ENCODE data around the gene SH2D1B.

The SH2D1B gene

DNA sequence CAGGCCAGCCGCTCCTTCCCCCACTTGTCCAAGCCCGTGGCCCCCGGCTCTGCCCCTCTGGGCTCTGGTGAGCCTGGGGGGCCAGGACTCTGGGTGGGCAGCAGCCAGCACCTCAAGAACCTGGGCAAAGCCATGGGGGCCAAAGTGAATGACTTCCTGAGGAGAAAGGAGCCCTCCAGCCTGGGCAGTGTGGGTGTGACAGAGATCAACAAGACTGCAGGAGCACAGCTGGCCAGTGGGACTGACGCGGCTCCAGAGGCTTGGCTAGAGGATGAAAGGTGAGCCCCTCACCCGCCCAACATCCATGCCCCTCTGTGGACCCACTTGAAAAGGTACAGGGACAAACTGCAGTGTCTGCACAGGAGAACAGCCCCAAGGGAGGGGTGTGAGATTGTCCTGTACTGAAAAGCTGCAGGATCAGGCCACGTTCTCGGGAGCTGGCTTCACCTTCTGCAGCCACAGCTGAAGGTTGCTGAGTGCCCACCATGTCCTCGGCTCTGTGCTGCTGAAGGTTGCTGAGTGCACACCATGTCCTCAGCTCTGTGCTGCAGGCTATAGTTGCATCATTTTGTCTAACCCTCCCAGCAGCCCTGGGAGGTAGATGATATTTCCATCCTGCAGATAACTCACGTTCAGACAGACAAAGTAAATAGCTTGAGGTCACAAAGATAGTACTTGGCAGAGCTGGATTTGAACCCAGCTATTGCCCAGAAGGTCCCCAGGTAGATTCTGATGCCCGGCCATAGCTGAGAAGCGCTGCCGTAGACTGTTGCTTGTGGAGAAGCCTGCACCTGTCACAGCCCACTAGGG lies 29.8 kb downstream of the SH2D1B start:
- H3K27me3 ChIP-seq (ENCODE audit: insufficient read depth, poor library complexity, severe bottlenecking), result no peaks in the 10 kb centered on the region
- no peak overlapping the region for H3K4me3 ChIP-seq (replicated peaks; ENCODE audit: insufficient read depth, low read length)
- H3K27ac ChIP-seq (replicated peaks), result no peak overlapping the region
- no peak for DNase-seq (ENCODE audit: low read depth in 1 of 2, low spot score in 1 of 2)
- TF ChIP-seq, protein P1, sequence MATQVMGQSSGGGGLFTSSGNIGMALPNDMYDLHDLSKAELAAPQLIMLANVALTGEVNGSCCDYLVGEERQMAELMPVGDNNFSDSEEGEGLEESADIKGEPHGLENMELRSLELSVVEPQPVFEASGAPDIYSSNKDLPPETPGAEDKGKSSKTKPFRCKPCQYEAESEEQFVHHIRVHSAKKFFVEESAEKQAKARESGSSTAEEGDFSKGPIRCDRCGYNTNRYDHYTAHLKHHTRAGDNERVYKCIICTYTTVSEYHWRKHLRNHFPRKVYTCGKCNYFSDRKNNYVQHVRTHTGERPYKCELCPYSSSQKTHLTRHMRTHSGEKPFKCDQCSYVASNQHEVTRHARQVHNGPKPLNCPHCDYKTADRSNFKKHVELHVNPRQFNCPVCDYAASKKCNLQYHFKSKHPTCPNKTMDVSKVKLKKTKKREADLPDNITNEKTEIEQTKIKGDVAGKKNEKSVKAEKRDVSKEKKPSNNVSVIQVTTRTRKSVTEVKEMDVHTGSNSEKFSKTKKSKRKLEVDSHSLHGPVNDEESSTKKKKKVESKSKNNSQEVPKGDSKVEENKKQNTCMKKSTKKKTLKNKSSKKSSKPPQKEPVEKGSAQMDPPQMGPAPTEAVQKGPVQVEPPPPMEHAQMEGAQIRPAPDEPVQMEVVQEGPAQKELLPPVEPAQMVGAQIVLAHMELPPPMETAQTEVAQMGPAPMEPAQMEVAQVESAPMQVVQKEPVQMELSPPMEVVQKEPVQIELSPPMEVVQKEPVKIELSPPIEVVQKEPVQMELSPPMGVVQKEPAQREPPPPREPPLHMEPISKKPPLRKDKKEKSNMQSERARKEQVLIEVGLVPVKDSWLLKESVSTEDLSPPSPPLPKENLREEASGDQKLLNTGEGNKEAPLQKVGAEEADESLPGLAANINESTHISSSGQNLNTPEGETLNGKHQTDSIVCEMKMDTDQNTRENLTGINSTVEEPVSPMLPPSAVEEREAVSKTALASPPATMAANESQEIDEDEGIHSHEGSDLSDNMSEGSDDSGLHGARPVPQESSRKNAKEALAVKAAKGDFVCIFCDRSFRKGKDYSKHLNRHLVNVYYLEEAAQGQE (IDR thresholded peaks at IDR 0.05; ENCODE audit: insufficient replicate concordance, low read depth), result no peak
- TF ChIP-seq, protein P2, sequence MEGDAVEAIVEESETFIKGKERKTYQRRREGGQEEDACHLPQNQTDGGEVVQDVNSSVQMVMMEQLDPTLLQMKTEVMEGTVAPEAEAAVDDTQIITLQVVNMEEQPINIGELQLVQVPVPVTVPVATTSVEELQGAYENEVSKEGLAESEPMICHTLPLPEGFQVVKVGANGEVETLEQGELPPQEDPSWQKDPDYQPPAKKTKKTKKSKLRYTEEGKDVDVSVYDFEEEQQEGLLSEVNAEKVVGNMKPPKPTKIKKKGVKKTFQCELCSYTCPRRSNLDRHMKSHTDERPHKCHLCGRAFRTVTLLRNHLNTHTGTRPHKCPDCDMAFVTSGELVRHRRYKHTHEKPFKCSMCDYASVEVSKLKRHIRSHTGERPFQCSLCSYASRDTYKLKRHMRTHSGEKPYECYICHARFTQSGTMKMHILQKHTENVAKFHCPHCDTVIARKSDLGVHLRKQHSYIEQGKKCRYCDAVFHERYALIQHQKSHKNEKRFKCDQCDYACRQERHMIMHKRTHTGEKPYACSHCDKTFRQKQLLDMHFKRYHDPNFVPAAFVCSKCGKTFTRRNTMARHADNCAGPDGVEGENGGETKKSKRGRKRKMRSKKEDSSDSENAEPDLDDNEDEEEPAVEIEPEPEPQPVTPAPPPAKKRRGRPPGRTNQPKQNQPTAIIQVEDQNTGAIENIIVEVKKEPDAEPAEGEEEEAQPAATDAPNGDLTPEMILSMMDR (IDR thresholded peaks at IDR 0.05; ENCODE audit: insufficient read depth, low read length), result no peak
- no peak for TF ChIP-seq GABPA (IDR thresholded peaks at IDR 0.05; ENCODE audit: low read depth)
- no peak for TF ChIP-seq POLR2AphosphoS5 (IDR thresholded peaks at IDR 0.05; ENCODE audit: low read depth)
- no peak for TF ChIP-seq SPI1 (IDR thresholded peaks at IDR 0.05; ENCODE audit: borderline replicate concordance, low read depth)

DNA sequence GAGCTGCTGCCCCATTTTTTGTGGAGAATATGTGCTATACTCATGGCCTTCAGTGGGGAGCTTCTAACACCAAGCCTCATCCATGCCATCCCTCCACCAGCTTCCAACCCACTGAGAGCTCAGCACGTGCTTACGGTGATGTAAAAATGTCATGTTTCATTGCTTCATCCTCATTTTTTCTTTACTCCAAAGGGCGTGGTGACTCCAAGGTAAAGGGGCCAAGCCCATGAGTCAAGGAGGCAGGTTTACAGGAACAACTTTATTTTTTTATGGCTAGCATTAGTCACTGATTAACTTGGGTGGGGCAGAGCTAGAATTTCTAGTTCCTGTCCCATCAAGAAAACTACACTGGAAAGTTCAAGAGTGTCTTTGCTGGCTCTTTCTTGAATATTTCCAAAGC lies 30.6 kb downstream of the SH2D1B start, which contains the start of gene C1orf226:
Gene C1orf226, plus strand, starts transcription at position 346 of the 400 bp plus-strand sequence. CDS start 174 bp downstream, outside the sequence.
- no peak for DNase-seq (ENCODE audit: low read depth in 1 of 2, low spot score in 1 of 2)
- H3K27ac ChIP-seq (replicated peaks), result no peak within 1 kb of the TSS
- TF ChIP-seq, protein P2 (IDR thresholded peaks at IDR 0.05; ENCODE audit: insufficient read depth, low read length), result no peak
- TF ChIP-seq GABPA (IDR thresholded peaks at IDR 0.05; ENCODE audit: low read depth), result no peak
- TF ChIP-seq, protein P1 (IDR thresholded peaks at IDR 0.05; ENCODE audit: insufficient replicate concordance, low read depth), result no peak
- no peak for TF ChIP-seq SPI1 (IDR thresholded peaks at IDR 0.05; ENCODE audit: borderline replicate concordance, low read depth)
- TF ChIP-seq POLR2AphosphoS5 (IDR thresholded peaks at IDR 0.05; ENCODE audit: low read depth), result no peak
- no peak within 1 kb of the TSS for H3K4me3 ChIP-seq (replicated peaks; ENCODE audit: insufficient read depth, low read length)
- H3K27me3 ChIP-seq (ENCODE audit: insufficient read depth, poor library complexity, severe bottlenecking), result no peaks in the 10 kb centered on the region

DNA sequence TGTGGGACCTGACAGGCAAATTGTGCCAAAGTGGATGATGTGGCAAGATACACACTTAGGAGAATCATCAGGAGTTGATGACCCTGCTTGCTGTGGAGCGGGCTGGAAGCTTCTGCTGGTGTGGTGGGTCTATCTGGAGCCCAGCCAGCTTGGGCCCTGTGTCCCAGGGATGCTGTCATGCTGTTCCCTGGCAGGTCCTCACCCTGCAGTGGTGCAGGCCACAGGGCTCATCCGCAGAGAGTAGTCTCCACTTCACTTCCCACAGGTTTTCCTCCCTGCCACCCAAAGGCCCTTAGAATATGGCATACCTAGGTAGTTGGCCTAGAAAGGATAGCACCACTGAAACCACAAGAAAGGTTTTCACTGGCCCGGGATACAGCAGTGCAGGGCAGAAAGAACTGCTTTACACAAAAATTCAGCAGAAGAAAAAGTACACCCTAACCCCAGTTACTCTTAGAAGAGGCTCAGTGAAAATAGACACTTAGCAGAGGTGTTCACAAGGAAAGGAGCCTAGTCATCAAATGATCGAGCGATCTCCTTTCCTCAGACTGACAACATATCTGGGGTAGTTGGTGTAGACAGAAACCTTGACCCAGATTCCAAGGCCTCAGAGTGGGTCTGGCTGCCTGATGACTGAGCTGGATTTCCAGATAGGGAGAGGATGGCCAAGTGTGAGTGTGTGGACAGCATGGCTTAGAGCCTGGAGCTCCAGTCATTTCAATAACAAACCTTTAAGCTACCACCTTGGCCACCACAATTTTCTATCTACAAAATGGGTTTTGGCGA lies 31.7 kb downstream of the SH2D1B start:
- TF ChIP-seq POLR2AphosphoS5 (IDR thresholded peaks at IDR 0.05; ENCODE audit: low read depth), result no peak
- TF ChIP-seq, protein P1 (IDR thresholded peaks at IDR 0.05; ENCODE audit: insufficient replicate concordance, low read depth), result no peak
- no peak for TF ChIP-seq GABPA (IDR thresholded peaks at IDR 0.05; ENCODE audit: low read depth)
- TF ChIP-seq SPI1 (IDR thresholded peaks at IDR 0.05; ENCODE audit: borderline replicate concordance, low read depth), result no peak
- TF ChIP-seq, protein P2 (IDR thresholded peaks at IDR 0.05; ENCODE audit: insufficient read depth, low read length), result no peak
- H3K4me3 ChIP-seq (replicated peaks; ENCODE audit: insufficient read depth, low read length), result no peak overlapping the region

More for the DNA sequence above, 31.7 kb downstream of the SH2D1B start:
- no peak for DNase-seq (ENCODE audit: low read depth in 1 of 2, low spot score in 1 of 2)
- Histone ChIP-seq H3K27me3 (ENCODE audit: insufficient read depth, poor library complexity, severe bottlenecking) (no peaks in the 10 kb centered on the region), H3K27ac (replicated peaks) (no peak overlapping the region)
